ENCODE measurements around the gene UNCX.
"Not testable (repeated sequence)": the region's sequence is repeated elsewhere in the genome, so short reads cannot be mapped to it uniquely, and the experiment has no call there.

UNCX gene

GRCh38 chr7:1259621-1260243 is 27.1 kb downstream of the UNCX start:
- no peak for DNase-seq

- DNase-seq, result no peak
These were observed 27.6 kb downstream of the UNCX start for GRCh38 chr7:1260244-1260635.

- DNase-seq, result not testable (repeated sequence)
These were observed 28.4 kb downstream of the UNCX start for GRCh38 chr7:1261036-1261435.

- DNase-seq, result no peak
These were observed 29.8 kb downstream of the UNCX start for GRCh38 chr7:1262441-1262840.

- no peak for DNase-seq
These were observed 30.8 kb downstream of the UNCX start for GRCh38 chr7:1263391-1263951.

- no peak for DNase-seq
These were observed 31.9 kb downstream of the UNCX start for GRCh38 chr7:1264345-1265280.

- no peak for DNase-seq
These were observed 34.6 kb downstream of the UNCX start for GRCh38 chr7:1267016-1267900.

- DNase-seq, result no peak
These were observed 35.6 kb downstream of the UNCX start for GRCh38 chr7:1268076-1268815.

- no peak for DNase-seq
These were observed 36.2 kb downstream of the UNCX start for GRCh38 chr7:1268866-1269265.

- no peak for DNase-seq
These were observed 36.7 kb downstream of the UNCX start for GRCh38 chr7:1269336-1269890.

- DNase-seq, result no peak
These were observed 37.5 kb downstream of the UNCX start for GRCh38 chr7:1270181-1270580.

- no peak for DNase-seq
These were observed 38.4 kb downstream of the UNCX start for GRCh38 chr7:1271046-1271445.

- no peak for DNase-seq
These were observed 39.0 kb downstream of the UNCX start for GRCh38 chr7:1271656-1272055.

GRCh38 chr7:1272136-1272535 is 39.5 kb downstream of the UNCX start:
- DNase-seq, result not testable (repeated sequence)

- DNase-seq, result no peak
These were observed 41.6 kb downstream of the UNCX start for GRCh38 chr7:1274121-1274875.

- DNase-seq, result no peak
These were observed 42.3 kb downstream of the UNCX start for GRCh38 chr7:1274876-1275375.

GRCh38 chr7:1275451-1276381 is 43.0 kb downstream of the UNCX start:
- DNase-seq, result no peak

GRCh38 chr7:1276626-1277175 is 44.0 kb downstream of the UNCX start:
- no peak for DNase-seq

GRCh38 chr7:1278543-1278942 is 45.9 kb downstream of the UNCX start:
- DNase-seq, result no peak
